K562 (cell line): ENCODE data around the gene OTUD1. TPM values are rescaled to one million over a fixed set of nuclear protein-coding genes. Genes with fewer than 3 reads are reported as not detected.

ENCODE experiments used
- E2F6 ChIP-seq, 2 experiments: IDR thresholded peaks; 2 replicates each; pipeline ENCODE4 v1.6.1; 2011; ENCODE audit warnings: borderline replicate concordance in 1 of 2, control low read depth in 1 of 2, low read depth in 1 of 2, low read length in 1 of 2, mild to moderate bottlenecking in 1 of 2, mixed read lengths in 1 of 2, moderate library complexity in 1 of 2; ENCODE audit not compliant: insufficient read depth in 1 of 2, insufficient read length in 1 of 2, poor library complexity in 1 of 2, severe bottlenecking in 1 of 2; ENCODE audit errors: extremely low read depth in 1 of 2
- FOSL1 ChIP-seq: fragments of 200-800 bp; sonication (Bioruptor generic); conservative IDR thresholded peaks from 2 replicates; pipeline ENCODE4 v1.6.1; 2016; ENCODE audit warnings: missing genetic modification characterization, missing compliant biosample characterization
- NR2C2 ChIP-seq, 2 experiments: fragments of 200-800 bp in 1 of 2; sonication (Bioruptor generic) in 1 of 2; sonication (generic) in 1 of 2; formaldehyde crosslinking in 1 of 2; IDR thresholded peaks; 2 replicates each; pipeline versions ENCODE4 v1.6.1 to v1.8.0; 2016 to 2022; ENCODE audit warnings: mild to moderate bottlenecking in 1 of 2, missing compliant biosample characterization in 1 of 2, missing genetic modification characterization in 1 of 2, missing genetic modification reagents in 1 of 2
- PCBP2 ChIP-seq: fragments of 200-400 bp; formaldehyde crosslinking; IDR thresholded peaks from 2 replicates; pipeline ENCODE4 v1.6.1; 2018; ENCODE audit warnings: low read length, low read depth, mild to moderate bottlenecking, moderate library complexity; ENCODE audit not compliant: poor library complexity, severe bottlenecking
- RBBP5 ChIP-seq: fragments of 200-600 bp; sonication (generic); IDR thresholded peaks from 2 replicates; pipeline ENCODE4 v1.6.1; 2012; ENCODE audit warnings: borderline replicate concordance, mild to moderate bottlenecking, low read length, control low read depth, inconsistent platforms; ENCODE audit not compliant: insufficient read depth, poor library complexity, severe bottlenecking
- ZNF407 ChIP-seq: fragments of 450-650 bp; IDR thresholded peaks from 2 replicates; pipeline ENCODE4 v1.6.1; 2016; ENCODE audit warnings: low read depth
- polyA plus RNA-seq, 8 experiments: library from polyadenylated mRNA; depleted of rRNA in 4 of 8; stranded (reverse) in 5 of 8; unstranded in 3 of 8; fragments of >200 nt; fragmentation: Nextera tagmentation in 2 of 8; fragmentation: Illumina TruSeq in 1 of 8; extraction: Ambion mirVana in 2 of 8; extraction: Trizol in 1 of 8; gene quantifications; 2 replicates each; pipeline versions ENCODE4 v1.2.1 to v1.2.3, GENCODE V29; 2011 to 2014; ENCODE audit warnings: inconsistent platforms in 1 of 8, missing spikeins in 1 of 8
- total RNA-seq, 7 experiments: library from RNA; depleted of rRNA in 6 of 7; stranded (reverse); fragments of >200 nt in 6 of 7; fragmentation: Illumina TruSeq in 2 of 7; extraction: Trizol in 2 of 7; gene quantifications; 2 replicates each; pipeline versions ENCODE4 v1.2.1 to v1.2.3, GENCODE V29; 2011 to 2021; ENCODE audit warnings: low replicate concordance in 1 of 7

Gene OTUD1
- total and polyA plus RNA-seq, 9 of the 15 experiments (the other 6 are each of a cell fraction or from before 2014, with no cell fraction given): 0.29 to 2.0 (median 0.49) TPM

- peak in 1 of 2 experiments; percentile 40 for TF ChIP-seq E2F6 (IDR thresholded peaks at IDR 0.05; ENCODE audit: borderline replicate concordance in 1 of 2, extremely low read depth in 1 of 2, insufficient read depth in 1 of 2, insufficient read length in 1 of 2, low read depth in 1 of 2, low read length in 1 of 2, poor library complexity in 1 of 2, severe bottlenecking in 1 of 2)
- no peak for TF ChIP-seq NR2C2 (CRISPR knock-in tag; IDR thresholded peaks at IDR 0.05)
- no peak for TF ChIP-seq NR2C2 (tag; IDR thresholded peaks at IDR 0.05)
- TF ChIP-seq FOSL1 (tag): no peak
- peak; percentile 57 for TF ChIP-seq RBBP5
- no peak for TF ChIP-seq ZNF407
- no peak for TF ChIP-seq PCBP2
- TF ChIP-seq, all 486 proteins: peak for 5
These were observed 631 bp downstream of the OTUD1 start (continued) for GRCh38 chr10:23439452-23439960.
